ENCODE results near the gene WBP1. TPM values are rescaled to one million over a fixed set of nuclear protein-coding genes. Genes with fewer than 3 reads are reported as not detected.

Gene WBP1
- total RNA-seq, 1 experiment from 2014 or later, result 66.0 TPM

GRCh38 chr2:74428675-74429074, 29.6 kb upstream of the WBP1 start (continued):
- TF ChIP-seq PREB (CRISPR knock-in tag; IDR thresholded peaks at IDR 0.05; ENCODE audit: borderline replicate concordance) (no peak), IRF2 (CRISPR knock-in tag; IDR thresholded peaks at IDR 0.05; ENCODE audit: borderline replicate concordance, low read depth) (no peak), ZNF396 (CRISPR knock-in tag; IDR thresholded peaks at IDR 0.05; ENCODE audit: borderline replicate concordance) (no peak), ZNF423 (CRISPR knock-in tag; IDR thresholded peaks at IDR 0.05) (no peak), ZNF317 (CRISPR knock-in tag; IDR thresholded peaks at IDR 0.05; ENCODE audit: borderline replicate concordance, low read depth) (no peak), RELA (CRISPR knock-in tag; IDR thresholded peaks at IDR 0.05; ENCODE audit: borderline replicate concordance) (no peak)
- TF ChIP-seq, protein P1, sequence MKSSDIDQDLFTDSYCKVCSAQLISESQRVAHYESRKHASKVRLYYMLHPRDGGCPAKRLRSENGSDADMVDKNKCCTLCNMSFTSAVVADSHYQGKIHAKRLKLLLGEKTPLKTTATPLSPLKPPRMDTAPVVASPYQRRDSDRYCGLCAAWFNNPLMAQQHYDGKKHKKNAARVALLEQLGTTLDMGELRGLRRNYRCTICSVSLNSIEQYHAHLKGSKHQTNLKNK (CRISPR knock-in tag; IDR thresholded peaks at IDR 0.05), result no peak
- TF ChIP-seq, protein P2, sequence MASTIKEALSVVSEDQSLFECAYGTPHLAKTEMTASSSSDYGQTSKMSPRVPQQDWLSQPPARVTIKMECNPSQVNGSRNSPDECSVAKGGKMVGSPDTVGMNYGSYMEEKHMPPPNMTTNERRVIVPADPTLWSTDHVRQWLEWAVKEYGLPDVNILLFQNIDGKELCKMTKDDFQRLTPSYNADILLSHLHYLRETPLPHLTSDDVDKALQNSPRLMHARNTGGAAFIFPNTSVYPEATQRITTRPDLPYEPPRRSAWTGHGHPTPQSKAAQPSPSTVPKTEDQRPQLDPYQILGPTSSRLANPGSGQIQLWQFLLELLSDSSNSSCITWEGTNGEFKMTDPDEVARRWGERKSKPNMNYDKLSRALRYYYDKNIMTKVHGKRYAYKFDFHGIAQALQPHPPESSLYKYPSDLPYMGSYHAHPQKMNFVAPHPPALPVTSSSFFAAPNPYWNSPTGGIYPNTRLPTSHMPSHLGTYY (CRISPR knock-in tag; IDR thresholded peaks at IDR 0.05), result no peak

- no peak overlapping the region for H3K4me3 Mint-ChIP-seq
- no peaks in the 10 kb centered on the region for H3K9me3 Mint-ChIP-seq
- POLR2A ChIA-PET, result no interaction called here
- H3K36me3 Mint-ChIP-seq, result peaks cover 69% of the 10 kb centered on the region
- no peaks in the 10 kb centered on the region for H3K4me1 Mint-ChIP-seq
- TF ChIP-seq ZNF423 (CRISPR knock-in tag; IDR thresholded peaks at IDR 0.05) (no peak), GABPB1 (CRISPR knock-in tag; IDR thresholded peaks at IDR 0.05) (0 out of 2 replicates have a peak, but pooled peaks have one; percentile 44)
- H3K27me3 Mint-ChIP-seq (ENCODE audit: low read depth), result no peaks in the 10 kb centered on the region
- ATAC-seq, result no peak
- no peak overlapping the region for H3K27ac Mint-ChIP-seq
- DNase-seq (ENCODE audit: low spot score), result no peak
- CTCF ChIA-PET, result interaction anchor here (0.8 kb wide), 1 partner anchor 11 kb away, joined by 4 read pairs; no protein-coding TSS in a partner anchor
Observed at GRCh38 chr2:74429487-74430451, 28.5 kb upstream of the WBP1 start.

DNA sequence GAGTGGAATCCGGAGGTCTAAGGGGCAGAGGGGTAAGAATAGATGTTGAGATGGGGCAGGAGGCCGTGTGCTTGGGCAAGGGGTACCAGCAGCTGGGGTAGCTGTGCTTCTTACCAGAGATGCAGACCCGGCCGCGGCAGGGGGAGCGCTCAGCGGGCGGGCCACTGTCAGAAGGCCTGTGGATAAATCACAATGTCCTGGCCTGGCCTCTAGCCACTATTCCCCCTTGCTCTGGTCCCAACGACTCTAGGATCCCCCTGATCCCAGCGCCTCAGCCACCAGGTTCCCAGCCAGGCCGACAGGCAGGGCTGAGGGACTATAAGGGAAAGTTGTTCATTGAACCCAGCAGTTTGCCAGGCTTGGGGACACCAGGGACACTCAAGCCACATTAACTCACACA, 27.7 kb upstream of the WBP1 start:
- H3K36me3 Mint-ChIP-seq, result peaks cover 69% of the 10 kb centered on the region
- no peaks in the 10 kb centered on the region for H3K9me3 Mint-ChIP-seq
- no peak overlapping the region for H3K4me3 Mint-ChIP-seq
- H3K27ac Mint-ChIP-seq, result no peak overlapping the region
- ChIA-PET CTCF (no interaction called here), POLR2A (no interaction called here)
- DNase-seq (ENCODE audit: low spot score), result no peak
- H3K4me1 Mint-ChIP-seq, result no peaks in the 10 kb centered on the region
- TF ChIP-seq, protein P3, sequence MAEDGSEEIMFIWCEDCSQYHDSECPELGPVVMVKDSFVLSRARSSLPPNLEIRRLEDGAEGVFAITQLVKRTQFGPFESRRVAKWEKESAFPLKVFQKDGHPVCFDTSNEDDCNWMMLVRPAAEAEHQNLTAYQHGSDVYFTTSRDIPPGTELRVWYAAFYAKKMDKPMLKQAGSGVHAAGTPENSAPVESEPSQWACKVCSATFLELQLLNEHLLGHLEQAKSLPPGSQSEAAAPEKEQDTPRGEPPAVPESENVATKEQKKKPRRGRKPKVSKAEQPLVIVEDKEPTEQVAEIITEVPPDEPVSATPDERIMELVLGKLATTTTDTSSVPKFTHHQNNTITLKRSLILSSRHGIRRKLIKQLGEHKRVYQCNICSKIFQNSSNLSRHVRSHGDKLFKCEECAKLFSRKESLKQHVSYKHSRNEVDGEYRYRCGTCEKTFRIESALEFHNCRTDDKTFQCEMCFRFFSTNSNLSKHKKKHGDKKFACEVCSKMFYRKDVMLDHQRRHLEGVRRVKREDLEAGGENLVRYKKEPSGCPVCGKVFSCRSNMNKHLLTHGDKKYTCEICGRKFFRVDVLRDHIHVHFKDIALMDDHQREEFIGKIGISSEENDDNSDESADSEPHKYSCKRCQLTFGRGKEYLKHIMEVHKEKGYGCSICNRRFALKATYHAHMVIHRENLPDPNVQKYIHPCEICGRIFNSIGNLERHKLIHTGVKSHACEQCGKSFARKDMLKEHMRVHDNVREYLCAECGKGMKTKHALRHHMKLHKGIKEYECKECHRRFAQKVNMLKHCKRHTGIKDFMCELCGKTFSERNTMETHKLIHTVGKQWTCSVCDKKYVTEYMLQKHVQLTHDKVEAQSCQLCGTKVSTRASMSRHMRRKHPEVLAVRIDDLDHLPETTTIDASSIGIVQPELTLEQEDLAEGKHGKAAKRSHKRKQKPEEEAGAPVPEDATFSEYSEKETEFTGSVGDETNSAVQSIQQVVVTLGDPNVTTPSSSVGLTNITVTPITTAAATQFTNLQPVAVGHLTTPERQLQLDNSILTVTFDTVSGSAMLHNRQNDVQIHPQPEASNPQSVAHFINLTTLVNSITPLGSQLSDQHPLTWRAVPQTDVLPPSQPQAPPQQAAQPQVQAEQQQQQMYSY (CRISPR knock-in tag; IDR thresholded peaks at IDR 0.05), result no peak
- TF ChIP-seq MAX (CRISPR knock-in tag; IDR thresholded peaks at IDR 0.05) (no peak), ZSCAN18 (CRISPR knock-in tag; IDR thresholded peaks at IDR 0.05) (no peak)
- TF ChIP-seq, protein P4, sequence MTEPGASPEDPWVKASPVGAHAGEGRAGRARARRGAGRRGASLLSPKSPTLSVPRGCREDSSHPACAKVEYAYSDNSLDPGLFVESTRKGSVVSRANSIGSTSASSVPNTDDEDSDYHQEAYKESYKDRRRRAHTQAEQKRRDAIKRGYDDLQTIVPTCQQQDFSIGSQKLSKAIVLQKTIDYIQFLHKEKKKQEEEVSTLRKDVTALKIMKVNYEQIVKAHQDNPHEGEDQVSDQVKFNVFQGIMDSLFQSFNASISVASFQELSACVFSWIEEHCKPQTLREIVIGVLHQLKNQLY (CRISPR knock-in tag; IDR thresholded peaks at IDR 0.05), result no peak
- H3K27me3 Mint-ChIP-seq (ENCODE audit: low read depth), result no peaks in the 10 kb centered on the region
- ATAC-seq, result no peak
